BJ (cell line): ENCODE measurements around the gene NFE2L3. TPM values are rescaled to one million over a fixed set of nuclear protein-coding genes. Genes with fewer than 3 reads are reported as not detected.

Experiments
- CTCF ChIA-PET: fragments of 350-600 bp; formaldehyde crosslinking; extraction: SDS; loops from one replicate; lab custom pipeline; 2021; ENCODE audit warnings: antibody characterized with exemption, inconsistent platforms; lab: Yijun Ruan, JAX
- POLR2A ChIA-PET: fragments of 300-600 bp; sonication (Branson Sonifier 250); formaldehyde crosslinking; extraction: SDS; loops from one replicate; lab custom pipeline; 2021; ENCODE audit warnings: antibody characterized with exemption; lab: Charles Lee
- DNase-seq: peaks from one replicate; pipeline ENCODE4 v3.0.0-alpha.2; 2011; ENCODE audit warnings: low read depth
- H3K27me3 ChIP-seq: 2 replicates; pipeline ENCODE4 v1.6.0; 2011; ENCODE audit warnings: low read length; ENCODE audit not compliant: control insufficient read depth, insufficient read depth
- H3K36me3 ChIP-seq: 2 replicates; pipeline ENCODE4 v1.5.1; 2011; ENCODE audit warnings: low read length; ENCODE audit not compliant: control insufficient read depth, insufficient read depth
- H3K4me3 ChIP-seq: 2 replicates; pipeline ENCODE4 v1.5.1; 2011; ENCODE audit warnings: low read depth, mild to moderate bottlenecking, control low read depth, low read length
- polyA plus RNA-seq: library from polyadenylated mRNA; depleted of rRNA; stranded (reverse); fragments of >200 nt; gene quantifications from 2 replicates; pipeline ENCODE4 v1.2.3, GENCODE V29; 2011
- TF ChIP-seq, protein P1 (sequence below): IDR thresholded peaks from 2 replicates; pipeline ENCODE4 v1.5.1; 2011; ENCODE audit warnings: low read depth, mild to moderate bottlenecking, control low read depth, inconsistent platforms, low read length, moderate library complexity; ENCODE audit not compliant: insufficient read depth

Gene NFE2L3
- polyA plus RNA-seq, 1 experiment, result 2.6 TPM

DNA sequence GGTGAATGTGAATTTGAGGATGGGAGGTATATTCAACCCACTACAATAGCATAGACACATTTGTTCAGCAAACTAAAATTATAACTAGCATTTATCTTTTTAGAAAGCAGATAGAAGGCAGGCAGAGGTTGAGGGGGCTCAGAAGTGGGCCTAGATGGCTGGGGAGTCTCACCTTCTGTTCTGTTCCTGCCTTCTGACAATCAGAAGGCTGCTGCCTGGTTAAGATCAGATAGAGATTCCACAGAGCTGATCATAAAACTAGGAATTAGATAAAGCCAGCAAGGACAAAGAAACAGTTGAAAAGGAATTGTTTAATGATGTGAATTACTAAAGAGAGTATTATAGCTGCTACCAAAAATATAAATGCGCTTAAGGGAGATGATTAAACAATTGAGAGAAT, 11.6 kb upstream of the NFE2L3 start:
- no peaks in the 10 kb centered on the region for H3K36me3 ChIP-seq
- DNase-seq, result no peak
- ChIA-PET POLR2A (no interaction called here), CTCF (no interaction called here)
- peaks cover 6% of the 10 kb centered on the region for H3K27me3 ChIP-seq
- no peak overlapping the region for H3K4me3 ChIP-seq
- TF ChIP-seq, protein P1, sequence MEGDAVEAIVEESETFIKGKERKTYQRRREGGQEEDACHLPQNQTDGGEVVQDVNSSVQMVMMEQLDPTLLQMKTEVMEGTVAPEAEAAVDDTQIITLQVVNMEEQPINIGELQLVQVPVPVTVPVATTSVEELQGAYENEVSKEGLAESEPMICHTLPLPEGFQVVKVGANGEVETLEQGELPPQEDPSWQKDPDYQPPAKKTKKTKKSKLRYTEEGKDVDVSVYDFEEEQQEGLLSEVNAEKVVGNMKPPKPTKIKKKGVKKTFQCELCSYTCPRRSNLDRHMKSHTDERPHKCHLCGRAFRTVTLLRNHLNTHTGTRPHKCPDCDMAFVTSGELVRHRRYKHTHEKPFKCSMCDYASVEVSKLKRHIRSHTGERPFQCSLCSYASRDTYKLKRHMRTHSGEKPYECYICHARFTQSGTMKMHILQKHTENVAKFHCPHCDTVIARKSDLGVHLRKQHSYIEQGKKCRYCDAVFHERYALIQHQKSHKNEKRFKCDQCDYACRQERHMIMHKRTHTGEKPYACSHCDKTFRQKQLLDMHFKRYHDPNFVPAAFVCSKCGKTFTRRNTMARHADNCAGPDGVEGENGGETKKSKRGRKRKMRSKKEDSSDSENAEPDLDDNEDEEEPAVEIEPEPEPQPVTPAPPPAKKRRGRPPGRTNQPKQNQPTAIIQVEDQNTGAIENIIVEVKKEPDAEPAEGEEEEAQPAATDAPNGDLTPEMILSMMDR, result no peak

DNA sequence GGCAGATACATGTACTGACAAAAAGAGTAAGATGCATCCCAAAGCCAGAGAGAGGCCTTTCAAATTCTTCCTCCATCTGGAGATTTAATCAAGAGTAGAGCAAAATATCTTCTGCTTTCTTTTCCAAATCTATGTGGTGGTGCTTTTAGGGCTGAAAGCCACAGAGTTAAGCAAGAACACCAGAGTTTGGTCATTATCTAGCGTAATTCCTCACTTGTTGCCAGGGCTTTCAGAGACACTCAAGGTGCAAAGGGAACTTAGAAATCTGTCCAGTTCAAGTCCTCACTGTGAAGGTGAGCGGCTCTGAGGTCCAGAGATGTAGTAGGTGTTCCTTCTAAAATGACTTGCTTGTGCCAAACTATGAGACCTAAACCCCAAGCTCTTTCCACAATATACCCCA, 10.9 kb upstream of the NFE2L3 start:
- no peak for DNase-seq
- CTCF ChIA-PET, result no interaction called here
- no peaks in the 10 kb centered on the region for H3K36me3 ChIP-seq
- TF ChIP-seq, protein P1, result no peak
- POLR2A ChIA-PET, result no interaction called here
- H3K4me3 ChIP-seq, result no peak overlapping the region
- H3K27me3 ChIP-seq, result peaks cover 6% of the 10 kb centered on the region

DNA sequence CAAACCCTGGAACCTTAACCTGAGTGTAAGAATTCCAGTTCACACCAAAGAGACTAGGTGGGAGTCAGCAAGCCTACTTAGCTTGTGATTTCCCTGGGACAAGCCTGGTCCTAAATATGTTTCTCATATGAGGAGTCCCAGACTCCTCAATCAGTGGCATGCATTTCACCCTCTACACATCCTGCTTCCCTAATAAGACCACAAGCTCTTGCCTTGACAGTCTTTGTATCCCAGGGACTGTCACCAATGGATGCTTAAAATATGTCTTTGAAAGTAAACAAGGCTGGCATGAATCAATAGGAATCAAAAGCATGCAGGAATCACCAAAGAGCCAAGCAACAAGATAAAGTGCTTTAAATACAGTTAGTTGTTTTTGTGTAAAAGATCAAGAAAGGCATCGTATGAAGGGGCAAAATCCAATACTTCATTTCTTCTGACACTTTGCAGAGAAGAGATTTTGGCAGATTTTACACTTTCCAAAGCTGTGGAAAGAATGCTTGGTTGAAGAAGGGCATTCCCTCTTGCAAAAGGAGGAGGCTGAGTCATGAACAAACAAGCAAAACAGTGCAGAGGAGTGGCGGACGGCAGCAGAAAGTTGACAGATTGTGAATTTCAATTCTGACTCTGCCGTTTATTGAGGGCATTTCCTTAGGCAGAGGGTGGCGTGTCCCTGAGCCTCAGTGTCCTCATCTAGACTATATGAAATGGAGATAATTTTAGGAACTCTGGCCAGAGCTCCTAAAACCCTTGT, 8.5 kb upstream of the NFE2L3 start:
- Histone ChIP-seq H3K27me3 (peaks cover 6% of the 10 kb centered on the region), H3K4me3 (no peak overlapping the region), H3K36me3 (no peaks in the 10 kb centered on the region)
- DNase-seq, result no peak
- POLR2A ChIA-PET, result no interaction called here
- TF ChIP-seq, protein P1, result no peak
- CTCF ChIA-PET, result interaction anchor here (0.6 to 1.1 kb wide), 2 partner anchors 29 to 1409 kb away, joined by 3 read pairs; no protein-coding TSS in a partner anchor

DNA sequence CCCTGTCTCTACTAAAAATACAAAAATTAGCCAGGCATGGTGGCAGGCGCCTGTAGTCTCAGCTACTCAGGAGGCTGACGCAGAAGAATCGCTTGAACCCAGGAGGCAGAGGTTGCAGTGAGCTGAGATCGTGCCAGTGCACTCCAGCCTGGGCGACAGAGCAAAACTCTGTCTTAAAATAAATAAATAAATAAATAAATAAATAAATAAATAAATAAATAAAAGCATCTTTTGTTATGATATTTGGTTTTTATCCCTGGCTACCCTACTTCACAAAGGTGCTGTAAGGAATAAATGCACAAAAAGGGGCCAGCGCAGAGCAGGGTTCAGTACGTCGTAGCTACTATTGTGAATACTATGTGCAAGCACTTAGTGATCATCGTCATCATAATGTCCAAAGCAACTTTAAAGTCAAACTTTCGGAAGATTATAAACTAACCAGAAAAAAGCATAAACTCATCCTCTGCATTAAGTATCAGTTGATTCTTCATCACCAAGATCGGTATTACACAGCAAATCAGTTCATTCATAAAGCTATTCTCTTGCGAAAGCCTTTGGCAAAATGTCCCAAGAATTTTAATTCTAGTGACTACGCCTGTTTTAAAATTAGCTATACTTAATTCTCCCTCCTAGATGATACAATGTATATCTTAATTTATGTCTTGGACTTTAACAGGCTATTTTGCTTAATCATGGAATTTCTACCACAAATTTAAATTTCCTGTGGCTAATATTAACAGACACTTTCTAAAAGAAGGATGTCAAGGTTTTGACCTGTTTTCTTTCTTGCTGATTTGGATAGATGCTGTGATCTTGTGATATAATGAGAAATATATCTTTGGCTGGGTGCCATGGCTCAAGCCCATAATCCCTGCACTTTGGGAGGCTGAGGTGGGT, 7.6 kb upstream of the NFE2L3 start:
- POLR2A ChIA-PET, result no interaction called here
- peaks cover 6% of the 10 kb centered on the region for H3K27me3 ChIP-seq
- no peaks in the 10 kb centered on the region for H3K36me3 ChIP-seq
- H3K4me3 ChIP-seq, result no peak overlapping the region
- CTCF ChIA-PET, result interaction anchor here (0.6 to 1.1 kb wide), 2 partner anchors 30 to 1408 kb away, joined by 3 read pairs; no protein-coding TSS in a partner anchor
- DNase-seq, result no peak
- TF ChIP-seq, protein P1, result no peak

DNA sequence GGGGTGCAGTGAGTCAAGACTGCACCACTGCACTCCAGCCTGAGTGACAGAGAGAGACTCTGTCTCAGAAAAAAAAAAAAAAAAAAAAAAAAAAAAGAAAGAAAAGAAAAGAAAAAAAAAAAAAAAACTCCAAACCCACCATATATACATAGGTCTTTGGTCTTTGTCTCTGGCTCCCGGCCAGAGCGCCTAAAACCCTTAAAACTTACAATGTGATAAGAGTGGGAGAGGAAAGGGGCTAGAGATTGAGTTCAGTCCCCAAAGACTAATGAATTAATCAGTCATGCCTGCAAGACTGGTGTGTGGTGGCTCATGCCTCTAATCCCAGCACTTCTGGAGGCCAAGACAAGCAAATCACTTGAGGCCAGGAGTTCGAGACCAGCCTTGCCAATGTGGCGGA, 6.8 kb upstream of the NFE2L3 start:
- Histone ChIP-seq H3K4me3 (no peak overlapping the region), H3K27me3 (peaks cover 4% of the 10 kb centered on the region), H3K36me3 (no peaks in the 10 kb centered on the region)
- ChIA-PET CTCF (no interaction called here), POLR2A (no interaction called here)
- TF ChIP-seq, protein P1, result no peak
- DNase-seq, result no peak
